Breast epithelium (tissue), 3 donors: ENCODE results near the gene BMP7.

ENCODE experiments used
- CTCF ChIP-seq, 3 donors: fragments of 450-650 bp; IDR thresholded peaks; one replicate each; pipeline ENCODE4 v1.5.1; 2016 to 2017; ENCODE audit warnings: antibody characterized with exemption in 3 of 3, mild to moderate bottlenecking in 3 of 3, moderate library complexity in 3 of 3
- POLR2A ChIP-seq: fragments of 450-650 bp; IDR thresholded peaks from one replicate; pipeline ENCODE4 v1.6.1; 2016; ENCODE audit warnings: antibody characterized with exemption, mild to moderate bottlenecking, moderate library complexity

DNA sequence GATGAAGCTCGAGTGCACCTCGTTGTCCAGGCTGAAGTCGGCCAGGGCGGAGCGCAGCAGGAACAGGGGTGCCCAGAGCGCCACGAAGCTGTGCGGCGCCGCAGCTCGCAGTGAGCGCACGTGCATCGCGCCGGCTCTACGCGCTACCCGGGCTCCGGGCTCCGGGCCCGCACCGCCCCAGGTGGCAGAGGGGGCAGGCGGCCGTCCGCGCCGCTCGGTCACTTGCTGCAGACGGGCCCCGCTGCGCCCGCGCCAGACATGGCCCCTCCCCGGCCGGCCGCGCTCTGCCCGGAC is 497 bp downstream of the BMP7 start:
- TF ChIP-seq CTCF (IDR thresholded peaks at IDR 0.05): no peak
- TF ChIP-seq POLR2A: no peak
